Effector memory CD4-positive, alpha-beta T cell (primary cell): ENCODE measurements around the gene KRTAP10-5.
"Not testable (repeated sequence)": the region's sequence is repeated elsewhere in the genome, so short reads cannot be mapped to it uniquely, and the experiment has no call there.

Source experiments
- DNase-seq, 3 donors: peaks; one replicate each; pipeline ENCODE4 v3.0.0-alpha.2; 2020
- H3K27ac ChIP-seq: 2 replicates; pipeline ENCODE4 v1.7.0; 2013; ENCODE audit warnings: mild to moderate bottlenecking, low read length, moderate library complexity; ENCODE audit not compliant: insufficient read depth, poor library complexity, severe bottlenecking
- H3K27me3 ChIP-seq: replicated peaks from 2 replicates; pipeline ENCODE4 v1.7.0; 2013; ENCODE audit warnings: mild to moderate bottlenecking, low read length; ENCODE audit not compliant: insufficient read depth, control insufficient read depth, poor library complexity, severe bottlenecking
- H3K36me3 ChIP-seq: 2 replicates; pipeline ENCODE4 v1.7.0; 2013; ENCODE audit warnings: mild to moderate bottlenecking, low read length, moderate library complexity; ENCODE audit not compliant: control insufficient read depth, insufficient read depth
- H3K4me1 ChIP-seq: 2 replicates; pipeline ENCODE4 v1.7.0; 2013; ENCODE audit warnings: low read length, mild to moderate bottlenecking; ENCODE audit not compliant: control insufficient read depth, insufficient read depth, poor library complexity, severe bottlenecking
- H3K4me3 ChIP-seq: 2 replicates; pipeline ENCODE4 v1.7.0; 2013; ENCODE audit warnings: low read length, low read depth, mild to moderate bottlenecking; ENCODE audit not compliant: insufficient read depth, poor library complexity, severe bottlenecking
- H3K9me3 ChIP-seq: 2 replicates; pipeline ENCODE4 v1.7.0; 2013; ENCODE audit warnings: mild to moderate bottlenecking, low read length, moderate library complexity; ENCODE audit not compliant: control insufficient read depth

Gene KRTAP10-5

DNA sequence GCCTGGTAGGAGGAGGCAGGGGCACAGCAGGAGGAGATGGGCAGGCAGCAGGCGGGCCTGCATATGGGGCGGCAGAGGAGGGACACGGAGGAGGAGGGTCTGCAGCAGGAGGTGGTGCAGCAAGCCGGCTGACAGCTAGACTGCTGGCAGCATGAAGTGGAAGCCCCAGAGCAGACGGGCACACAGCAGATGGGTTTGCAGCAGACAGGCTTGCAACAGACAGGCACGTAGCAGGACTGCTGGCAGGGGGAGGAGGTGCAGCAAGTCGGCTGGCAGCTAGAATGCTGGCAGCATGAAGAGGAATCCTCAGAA lies 615 bp downstream of the KRTAP10-5 start:
- no peak overlapping the region for H3K4me3 ChIP-seq
- H3K9me3 ChIP-seq: peaks cover 8% of the 10 kb centered on the region
- H3K27ac ChIP-seq: no peak overlapping the region
- no peaks in the 10 kb centered on the region for H3K27me3 ChIP-seq
- no peaks in the 10 kb centered on the region for H3K4me1 ChIP-seq
- no peak for DNase-seq
- no peaks in the 10 kb centered on the region for H3K36me3 ChIP-seq

DNA sequence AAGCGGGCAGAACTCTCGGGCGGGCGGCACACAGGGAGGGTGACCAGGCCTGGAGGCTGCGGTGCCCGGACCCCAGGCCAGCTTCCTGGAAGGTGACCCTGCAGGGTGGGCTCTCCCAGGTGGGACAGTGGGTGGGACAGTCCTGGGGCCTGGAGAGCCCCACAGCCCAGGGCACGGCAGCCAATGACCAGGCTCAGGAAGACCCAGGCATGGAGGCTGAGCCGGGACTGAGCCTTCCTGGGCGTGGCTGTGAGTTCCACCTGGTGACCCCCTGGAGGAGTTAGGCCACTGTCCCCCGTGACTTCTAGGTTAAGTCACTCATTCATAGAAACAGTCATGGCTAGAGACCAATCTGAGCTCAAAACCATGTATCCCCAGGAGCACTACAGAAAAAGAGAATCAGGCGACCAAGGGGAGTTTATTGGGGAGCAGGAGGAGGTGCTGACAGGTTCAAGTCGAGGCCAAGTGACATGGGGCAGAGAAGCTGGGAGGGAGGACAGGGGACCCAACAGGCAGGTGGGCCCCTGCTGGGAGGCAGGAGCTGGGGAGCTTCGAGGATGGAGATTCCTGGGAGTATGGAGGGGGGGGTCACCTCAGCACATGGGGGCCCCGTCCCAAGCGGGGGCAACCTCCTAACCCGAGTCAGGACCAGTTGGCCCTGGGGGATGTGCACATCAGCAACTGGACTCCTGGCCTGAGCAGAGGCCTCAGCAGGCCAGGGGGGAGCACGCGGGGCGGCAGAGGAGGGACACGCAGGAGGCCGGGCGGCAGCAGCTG lies 1.2 kb downstream of the KRTAP10-5 start:
- no peaks in the 10 kb centered on the region for H3K27me3 ChIP-seq
- H3K27ac ChIP-seq: no peak overlapping the region
- no peak for DNase-seq
- no peaks in the 10 kb centered on the region for H3K36me3 ChIP-seq
- no peaks in the 10 kb centered on the region for H3K4me1 ChIP-seq
- peaks cover 8% of the 10 kb centered on the region for H3K9me3 ChIP-seq
- no peak overlapping the region for H3K4me3 ChIP-seq

DNA sequence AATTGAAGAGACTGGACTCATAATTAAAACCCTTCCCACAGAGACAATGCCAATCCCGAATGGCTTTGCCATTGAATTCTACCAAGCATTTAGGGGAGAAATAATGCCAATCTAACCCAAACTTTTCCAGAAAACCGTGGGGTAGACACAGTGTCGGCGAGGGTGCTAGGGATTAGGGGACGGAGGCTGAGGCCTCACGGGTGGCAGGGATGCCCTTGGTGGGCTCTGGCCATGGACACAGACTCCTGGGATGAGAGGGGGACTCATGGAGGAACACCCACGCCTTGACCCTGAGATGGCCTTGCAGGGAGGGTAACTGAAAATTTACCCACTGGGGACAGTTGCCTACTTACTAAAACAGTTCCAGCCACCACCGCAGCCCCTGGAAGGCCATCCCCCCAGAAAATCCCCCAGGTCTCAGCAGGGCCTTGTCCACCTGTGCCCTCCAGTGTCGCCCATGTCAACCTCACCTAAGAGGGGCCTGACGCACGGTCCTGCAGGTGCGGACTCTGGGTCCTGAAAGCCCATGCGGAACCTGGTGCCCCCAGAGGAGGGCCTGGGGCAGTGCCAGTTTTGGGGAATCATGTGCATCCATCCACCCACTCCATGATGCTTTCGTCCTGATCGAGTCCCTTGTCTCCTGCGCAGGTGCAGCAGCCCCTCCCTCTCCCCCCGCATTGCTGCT lies 1.9 kb downstream of the KRTAP10-5 start:
- H3K27ac ChIP-seq: no peak overlapping the region

DNA sequence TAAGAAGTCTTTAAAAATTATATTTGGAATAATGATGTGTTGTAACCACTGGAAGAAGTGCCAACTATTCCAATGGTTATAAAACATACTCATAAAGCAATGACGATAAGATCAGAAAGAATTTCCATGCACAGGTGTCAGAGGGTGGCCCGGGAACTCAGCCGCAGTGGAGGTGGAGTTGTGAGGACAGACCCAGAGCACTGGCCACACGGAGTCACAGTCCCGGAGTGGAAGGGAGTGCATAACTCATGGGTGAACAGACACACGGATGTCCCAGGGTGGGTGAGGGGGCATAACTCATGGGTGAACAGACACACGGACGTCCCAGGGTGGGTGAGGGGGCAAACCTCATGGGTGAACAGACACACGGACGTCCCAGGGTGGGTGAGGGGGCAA lies 4.4 kb downstream of the KRTAP10-5 start:
- H3K27ac ChIP-seq: no peak overlapping the region
- H3K36me3 ChIP-seq: no peaks in the 10 kb centered on the region
- DNase-seq: no peak
- H3K9me3 ChIP-seq: no peaks in the 10 kb centered on the region
- H3K27me3 ChIP-seq: no peaks in the 10 kb centered on the region
- no peaks in the 10 kb centered on the region for H3K4me1 ChIP-seq
- no peak overlapping the region for H3K4me3 ChIP-seq

More for the DNA sequence above, 1.9 kb downstream of the KRTAP10-5 start:
- DNase-seq: no peak
- Histone ChIP-seq H3K27me3 (no peaks in the 10 kb centered on the region), H3K36me3 (no peaks in the 10 kb centered on the region), H3K4me3 (no peak overlapping the region), H3K9me3 (peaks cover 8% of the 10 kb centered on the region), H3K4me1 (no peaks in the 10 kb centered on the region)

DNA sequence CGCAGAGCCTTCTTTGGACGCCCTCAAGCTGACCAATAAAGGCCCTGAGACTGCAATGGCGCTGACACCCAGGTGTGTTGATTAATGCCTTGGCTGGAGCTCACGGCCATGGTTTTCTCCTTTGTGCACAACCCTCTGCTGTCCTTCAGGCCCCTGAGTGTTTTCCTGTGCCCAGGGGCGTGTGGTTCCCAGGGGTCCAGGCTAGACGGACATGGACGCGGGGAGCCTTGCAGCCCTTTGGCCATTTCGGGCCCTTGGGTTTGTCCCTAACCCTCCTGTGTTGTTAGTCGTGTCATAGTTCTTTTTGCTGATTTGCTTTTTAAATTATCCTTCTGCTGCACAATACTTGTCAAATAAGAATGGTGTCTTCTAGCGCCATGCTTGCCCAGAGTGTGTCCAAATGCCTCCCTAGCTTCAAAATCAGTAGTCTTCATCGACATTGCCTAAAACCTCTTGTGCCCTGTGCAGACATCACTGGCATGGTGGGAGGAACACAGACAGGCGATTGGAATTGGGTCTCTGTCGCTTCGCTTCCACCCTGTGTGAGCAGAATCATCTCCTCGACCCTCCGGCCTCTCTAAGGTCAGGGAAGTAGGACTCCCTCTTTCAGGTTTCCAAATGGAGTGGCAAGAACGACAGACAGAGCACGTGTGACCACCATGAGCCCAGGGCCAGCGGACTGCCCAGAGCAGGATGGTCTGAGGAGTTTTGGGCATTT lies 4.9 kb downstream of the KRTAP10-5 start:
- no peak overlapping the region for H3K27ac ChIP-seq
- H3K9me3 ChIP-seq: no peaks in the 10 kb centered on the region
- H3K4me3 ChIP-seq: no peak overlapping the region
- H3K36me3 ChIP-seq: no peaks in the 10 kb centered on the region
- DNase-seq: no peak
- no peaks in the 10 kb centered on the region for H3K4me1 ChIP-seq
- no peaks in the 10 kb centered on the region for H3K27me3 ChIP-seq

DNA sequence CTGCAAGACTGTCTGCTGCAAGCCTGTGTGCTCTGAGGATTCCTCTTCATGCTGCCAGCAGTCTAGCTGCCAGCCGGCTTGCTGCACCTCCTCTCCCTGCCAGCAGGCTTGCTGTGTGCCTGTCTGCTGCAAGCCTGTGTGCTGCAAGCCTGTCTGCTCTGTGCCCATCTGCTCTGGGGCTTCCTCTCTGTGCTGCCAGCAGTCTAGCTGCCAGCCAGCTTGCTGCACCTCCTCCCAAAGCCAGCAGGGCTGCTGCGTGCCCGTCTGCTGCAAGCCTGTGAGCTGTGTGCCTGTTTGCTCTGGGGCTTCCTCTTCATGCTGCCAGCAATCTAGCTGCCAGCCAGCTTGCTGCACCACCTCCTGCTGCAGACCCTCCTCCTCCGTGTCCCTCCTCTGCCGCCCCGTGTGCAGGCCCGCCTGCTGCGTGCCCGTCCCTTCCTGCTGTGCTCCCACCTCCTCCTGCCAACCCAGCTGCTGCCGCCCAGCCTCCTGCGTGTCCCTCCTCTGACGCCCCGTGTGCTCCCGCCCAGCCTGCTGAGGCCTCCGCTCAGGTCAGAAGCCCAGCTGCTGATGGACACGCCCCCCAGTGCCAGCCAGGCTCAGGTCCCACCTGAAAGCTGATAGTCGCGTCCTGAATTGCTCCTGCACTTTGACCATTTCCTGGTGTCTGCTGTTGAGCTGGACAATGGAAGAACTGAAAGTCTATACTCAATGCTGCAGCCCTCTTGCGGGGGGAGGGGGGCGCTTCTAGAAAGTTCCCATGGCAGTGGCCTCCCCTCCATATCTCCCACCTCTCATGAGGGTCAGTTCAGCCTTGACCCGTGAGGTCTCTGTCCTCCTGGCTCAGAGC lies 5.7 kb downstream of the KRTAP10-5 start:
- no peak for DNase-seq
- H3K9me3 ChIP-seq: no peaks in the 10 kb centered on the region
- no peak overlapping the region for H3K27ac ChIP-seq
- no peak overlapping the region for H3K4me3 ChIP-seq
- no peaks in the 10 kb centered on the region for H3K4me1 ChIP-seq
- no peaks in the 10 kb centered on the region for H3K27me3 ChIP-seq
- H3K36me3 ChIP-seq: no peaks in the 10 kb centered on the region

DNA sequence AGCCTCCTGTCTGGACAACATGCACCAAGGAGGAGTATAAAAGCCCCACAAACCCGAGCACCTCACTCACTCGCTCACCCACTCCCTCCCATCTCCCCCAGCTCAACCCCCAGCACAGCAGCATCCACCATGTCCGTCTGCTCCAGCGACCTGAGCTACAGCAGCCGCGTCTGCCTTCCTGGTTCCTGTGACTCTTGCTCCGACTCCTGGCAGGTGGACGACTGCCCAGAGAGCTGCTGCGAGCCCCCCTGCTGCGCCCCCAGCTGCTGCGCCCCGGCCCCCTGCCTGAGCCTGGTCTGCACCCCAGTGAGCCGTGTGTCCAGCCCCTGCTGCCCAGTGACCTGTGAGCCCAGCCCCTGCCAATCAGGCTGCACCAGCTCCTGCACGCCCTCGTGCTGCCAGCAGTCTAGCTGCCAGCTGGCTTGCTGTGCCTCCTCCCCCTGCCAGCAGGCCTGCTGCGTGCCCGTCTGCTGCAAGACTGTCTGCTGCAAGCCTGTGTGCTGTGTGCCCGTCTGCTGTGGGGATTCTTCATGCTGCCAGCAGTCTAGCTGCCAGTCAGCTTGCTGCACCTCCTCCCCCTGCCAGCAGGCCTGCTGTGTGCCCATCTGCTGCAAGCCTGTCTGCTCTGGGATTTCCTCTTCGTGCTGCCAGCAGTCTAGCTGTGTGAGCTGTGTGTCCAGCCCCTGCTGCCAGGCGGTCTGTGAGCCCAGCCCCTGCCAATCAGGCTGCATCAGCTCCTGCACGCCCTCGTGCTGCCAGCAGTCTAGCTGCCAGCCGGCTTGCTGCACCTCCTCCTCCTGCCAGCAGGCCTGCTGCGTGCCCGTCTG lies 6.6 kb downstream of the KRTAP10-5 start, which contains the start of gene KRTAP10-4:
Gene KRTAP10-4 (plus strand): TSS at position 100 of the 827 bp plus-strand sequence. CDS start 30 bp downstream, at position 130.
- H3K27me3 ChIP-seq, H3K9me3 ChIP-seq, H3K4me1 ChIP-seq, H3K27ac ChIP-seq, H3K4me3 ChIP-seq, DNase-seq, H3K36me3 ChIP-seq: not testable (repeated sequence)

DNA sequence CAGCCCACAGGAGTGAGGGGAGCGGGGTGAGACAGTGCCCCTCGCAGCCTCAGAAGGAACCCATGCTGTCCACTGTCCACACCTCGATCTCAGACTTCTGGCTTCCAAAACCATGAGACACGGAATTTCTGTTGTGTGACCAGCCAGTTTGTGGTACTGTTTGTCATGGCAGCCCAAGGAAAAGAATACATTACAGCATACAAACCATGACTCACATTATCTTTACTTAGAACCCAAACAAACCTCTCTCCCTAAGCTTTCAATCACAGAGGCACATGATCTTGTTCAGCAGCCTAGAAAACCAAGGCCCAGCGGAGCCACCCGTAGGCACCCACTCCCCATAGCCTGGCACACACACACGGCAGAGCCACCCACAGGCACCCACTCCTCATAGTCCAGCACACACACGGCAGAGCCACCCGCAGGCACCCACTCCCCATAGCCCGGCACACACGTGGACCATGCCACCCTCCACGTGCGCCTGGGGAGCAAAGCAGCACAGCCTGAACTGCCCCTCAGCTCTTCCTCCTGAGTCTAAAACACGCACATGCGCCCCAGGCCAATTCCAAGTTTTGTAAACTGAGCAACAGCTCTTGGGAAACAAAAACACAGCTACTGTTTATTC lies 7.3 kb downstream of the KRTAP10-5 start:
- no peaks in the 10 kb centered on the region for H3K9me3 ChIP-seq
- H3K36me3 ChIP-seq: no peaks in the 10 kb centered on the region
- H3K4me3 ChIP-seq: no peak overlapping the region
- no peak overlapping the region for H3K27ac ChIP-seq
- H3K4me1 ChIP-seq: no peaks in the 10 kb centered on the region
- H3K27me3 ChIP-seq: no peaks in the 10 kb centered on the region
- no peak for DNase-seq
